H1 (cell line): ENCODE results near the gene NFIC. TPM values are rescaled to one million over a fixed set of nuclear protein-coding genes. Genes with fewer than 3 reads are reported as not detected.

Source experiments
- CTBP2 ChIP-seq: IDR thresholded peaks from 2 replicates; pipeline ENCODE4 v1.7.0; 2011; ENCODE audit warnings: borderline replicate concordance, mild to moderate bottlenecking, moderate library complexity, mixed read lengths, low read length; ENCODE audit not compliant: insufficient read depth, insufficient read length
- RAD21 ChIP-seq, 2 experiments: IDR thresholded peaks in 1 of 2; conservative IDR thresholded peaks in 1 of 2; 2 replicates each; pipeline ENCODE4 v1.6.1; 2011; ENCODE audit warnings: low read depth in 2 of 2, low read length in 2 of 2, improper control_type of control experiment in 1 of 2, inconsistent platforms in 1 of 2, mild to moderate bottlenecking in 1 of 2, moderate library complexity in 1 of 2
- RXRA ChIP-seq: IDR thresholded peaks from 2 replicates; pipeline ENCODE4 v1.6.1; 2011; ENCODE audit warnings: low read depth, mild to moderate bottlenecking, low read length, moderate library complexity; ENCODE audit not compliant: insufficient read depth
- SAP30 ChIP-seq: fragments of 300-600 bp; sonication (generic); IDR thresholded peaks from 2 replicates; pipeline ENCODE4 v1.7.1; 2012; ENCODE audit warnings: low read length, moderate library complexity, mild to moderate bottlenecking, inconsistent platforms; ENCODE audit not compliant: insufficient read depth, insufficient replicate concordance
- SIX5 ChIP-seq: IDR thresholded peaks from 2 replicates; pipeline ENCODE4 v1.6.1; 2011; ENCODE audit warnings: mild to moderate bottlenecking, low read depth, low read length
- SP4 ChIP-seq: IDR thresholded peaks from 2 replicates; pipeline ENCODE4 v1.6.1; 2012; ENCODE audit warnings: low read length, inconsistent platforms
- TAF1 ChIP-seq: IDR thresholded peaks from 2 replicates; pipeline ENCODE4 v1.6.1; 2011; ENCODE audit warnings: mild to moderate bottlenecking, low read depth, low read length
- TEAD4 ChIP-seq: IDR thresholded peaks from 2 replicates; pipeline ENCODE4 v1.6.1; 2012; ENCODE audit warnings: low read depth, low read length, inconsistent platforms, mixed read lengths
- YY1 ChIP-seq: IDR thresholded peaks from 2 replicates; pipeline ENCODE4 v1.6.1; 2011; ENCODE audit warnings: low read depth, mild to moderate bottlenecking, low read length
- polyA plus RNA-seq, 7 experiments: library from polyadenylated mRNA; depleted of rRNA in 3 of 7; stranded (reverse) in 5 of 7; unstranded in 2 of 7; fragments of >200 nt in 5 of 7; fragments of 200-250 nt in 2 of 7; gene quantifications; 1 replicate in 5 of 7; 2 replicates in 1 of 7; 4 replicates in 1 of 7; pipeline versions ENCODE4 v1.2.1 to v1.2.3, GENCODE V29; 2011 to 2013; ENCODE audit warnings: missing spikeins in 2 of 7, mixed read lengths in 2 of 7
- total RNA-seq: library from RNA; stranded (reverse); fragmentation: NEBNext Ultra II Directional; extraction: Animal tissue kit (Norgen Biotek cat#: 25700); gene quantifications from 2 replicates; pipeline ENCODE4 v1.2.1, GENCODE V29; 2021

The NFIC gene
- total and polyA plus RNA-seq, 2 of the 8 experiments (the other 6 are each of a cell fraction or from before 2014, with no cell fraction given) = 0.56 to 3.2 TPM

DNA sequence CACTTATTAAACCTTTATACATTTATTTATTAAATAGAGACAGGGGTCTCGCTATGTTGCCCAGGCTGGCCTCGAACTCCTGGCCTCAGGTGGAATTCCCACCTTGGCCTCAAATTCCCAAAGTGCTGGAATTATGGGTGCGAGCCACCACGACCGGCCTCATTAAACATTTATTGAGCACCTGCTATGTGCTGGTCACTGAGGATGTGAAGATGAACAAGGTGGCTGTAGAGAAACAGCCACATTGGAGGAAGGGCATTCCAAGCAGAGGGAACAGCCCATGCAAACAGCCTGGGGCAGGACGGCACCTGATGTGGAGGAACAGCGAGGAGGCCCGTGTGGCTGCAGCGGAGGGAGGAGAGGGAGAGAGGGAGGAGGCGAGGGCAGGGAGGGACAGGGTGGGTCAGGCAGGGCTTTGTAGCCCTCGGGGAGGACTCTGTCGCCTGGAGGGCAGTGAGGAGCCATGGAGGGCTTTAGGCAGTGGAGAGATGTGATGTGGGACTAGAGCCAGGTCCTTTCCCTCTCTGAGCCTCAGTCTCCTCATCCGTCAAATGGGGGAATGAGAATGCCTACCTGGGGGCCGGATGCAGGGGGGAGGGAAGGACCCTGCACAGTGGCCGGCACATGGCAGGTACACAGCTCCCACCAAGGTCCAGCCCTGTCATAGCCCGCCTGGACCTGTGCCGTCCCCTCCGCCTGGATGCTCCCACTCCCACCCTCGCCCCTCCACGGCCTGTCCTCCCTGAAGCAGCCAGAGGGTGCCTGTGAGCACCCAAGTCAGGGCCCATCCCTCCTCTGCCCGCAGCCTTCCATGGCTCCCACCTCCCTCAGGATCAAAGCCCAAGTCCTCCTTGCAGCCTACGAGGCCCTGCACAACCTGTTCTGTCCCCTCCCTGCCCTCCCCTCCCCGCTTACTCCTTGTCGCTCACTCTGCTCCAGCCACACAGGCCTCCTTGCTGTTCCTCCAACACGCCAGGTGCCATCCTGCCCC is 21.5 kb upstream of the NFIC start (continued):
- TF ChIP-seq RAD21 (IDR thresholded peaks at IDR 0.05 in 1 of 2, conservative IDR thresholded peaks at IDR 0.05 in 1 of 2; ENCODE audit: low read depth in 2 of 2, low read length in 2 of 2) (no peak), SP4 (no peak), TEAD4 (no peak), TAF1 (no peak), SAP30 (no peak), CTBP2 (no peak), RXRA (no peak), YY1 (no peak), SIX5 (no peak)
